ENCODE data around the gene FBN2.

FBN2 gene

GRCh38 chr5:128579639-128580038 lies 41.6 kb upstream of the FBN2 start:
- H2AFZ ChIP-seq (ENCODE audit: low read length), result no peak overlapping the region
- H3K4me1 ChIP-seq (ENCODE audit: insufficient read depth, low read length, poor library complexity, severe bottlenecking), result no peaks in the 10 kb centered on the region
- H3K4me2 ChIP-seq (ENCODE audit: low read depth, low read length, poor library complexity, severe bottlenecking), result no peak overlapping the region

GRCh38 chr5:128579093-128579492 lies 41.0 kb upstream of the FBN2 start:
- Histone ChIP-seq H4K20me1 (ENCODE audit: insufficient read depth, low read length, poor library complexity, severe bottlenecking) (no peaks in the 10 kb centered on the region), H3F3A (ENCODE audit: low read depth) (no peaks in the 10 kb centered on the region), H3K4me1 (ENCODE audit: insufficient read depth, low read length, poor library complexity, severe bottlenecking) (no peaks in the 10 kb centered on the region), H3K4me2 (ENCODE audit: low read depth, low read length, poor library complexity, severe bottlenecking) (no peak overlapping the region), H3K36me3 (ENCODE audit: insufficient read depth, low read length) (no peaks in the 10 kb centered on the region), H3K27me3 (ENCODE audit: insufficient read depth, low read length, poor library complexity, severe bottlenecking) (no peaks in the 10 kb centered on the region), H2AFZ (ENCODE audit: low read length) (no peak overlapping the region), H3K9me3 (ENCODE audit: insufficient read depth, low read depth, low read length) (no peaks in the 10 kb centered on the region), H3K9me2 (replicated peaks; ENCODE audit: low read depth, low read length) (no peaks in the 10 kb centered on the region), H3K4me3 (ENCODE audit: low read length, poor library complexity, severe bottlenecking) (no peak overlapping the region), H3K9ac (ENCODE audit: low read depth, low read length, poor library complexity, severe bottlenecking) (no peak overlapping the region), H3K79me2 (ENCODE audit: insufficient read depth, low read length) (no peaks in the 10 kb centered on the region)
- TF ChIP-seq CTCF (conservative IDR thresholded peaks at IDR 0.05; ENCODE audit: low read length) (no peak), EZH2phosphoT487 (IDR thresholded peaks at IDR 0.05; ENCODE audit: borderline replicate concordance) (no peak)

More at GRCh38 chr5:128579639-128580038, 41.6 kb upstream of the FBN2 start:
- TF ChIP-seq EZH2phosphoT487 (IDR thresholded peaks at IDR 0.05; ENCODE audit: borderline replicate concordance), result no peak
- no peak for TF ChIP-seq CTCF (conservative IDR thresholded peaks at IDR 0.05; ENCODE audit: low read length)
- Histone ChIP-seq H4K20me1 (ENCODE audit: insufficient read depth, low read length, poor library complexity, severe bottlenecking) (no peaks in the 10 kb centered on the region), H3K27me3 (ENCODE audit: insufficient read depth, low read length, poor library complexity, severe bottlenecking) (no peaks in the 10 kb centered on the region), H3K9me3 (ENCODE audit: insufficient read depth, low read depth, low read length) (no peaks in the 10 kb centered on the region), H3F3A (ENCODE audit: low read depth) (no peaks in the 10 kb centered on the region), H3K36me3 (ENCODE audit: insufficient read depth, low read length) (no peaks in the 10 kb centered on the region), H3K79me2 (ENCODE audit: insufficient read depth, low read length) (no peaks in the 10 kb centered on the region), H3K9me2 (replicated peaks; ENCODE audit: low read depth, low read length) (no peaks in the 10 kb centered on the region), H3K4me3 (ENCODE audit: low read length, poor library complexity, severe bottlenecking) (no peak overlapping the region), H3K9ac (ENCODE audit: low read depth, low read length, poor library complexity, severe bottlenecking) (no peak overlapping the region)

GRCh38 chr5:128574041-128574440 lies 36.0 kb upstream of the FBN2 start:
- Histone ChIP-seq H3K4me3 (ENCODE audit: low read length, poor library complexity, severe bottlenecking) (no peak overlapping the region), H3K9ac (ENCODE audit: low read depth, low read length, poor library complexity, severe bottlenecking) (no peak overlapping the region), H3K36me3 (ENCODE audit: insufficient read depth, low read length) (no peaks in the 10 kb centered on the region), H3K4me2 (ENCODE audit: low read depth, low read length, poor library complexity, severe bottlenecking) (no peak overlapping the region), H3K27me3 (ENCODE audit: insufficient read depth, low read length, poor library complexity, severe bottlenecking) (no peaks in the 10 kb centered on the region), H3K4me1 (ENCODE audit: insufficient read depth, low read length, poor library complexity, severe bottlenecking) (no peaks in the 10 kb centered on the region), H3K9me2 (replicated peaks; ENCODE audit: low read depth, low read length) (no peaks in the 10 kb centered on the region), H2AFZ (ENCODE audit: low read length) (no peak overlapping the region), H3F3A (ENCODE audit: low read depth) (no peaks in the 10 kb centered on the region), H4K20me1 (ENCODE audit: insufficient read depth, low read length, poor library complexity, severe bottlenecking) (no peaks in the 10 kb centered on the region), H3K9me3 (ENCODE audit: insufficient read depth, low read depth, low read length) (no peaks in the 10 kb centered on the region), H3K79me2 (ENCODE audit: insufficient read depth, low read length) (no peaks in the 10 kb centered on the region)
- TF ChIP-seq CTCF (conservative IDR thresholded peaks at IDR 0.05; ENCODE audit: low read length) (no peak), EZH2phosphoT487 (IDR thresholded peaks at IDR 0.05; ENCODE audit: borderline replicate concordance) (no peak)

All from Loucy (cell line).